Tracheal epithelial cell (primary cell): Measurements from ENCODE around the gene ANKRD39. TPM values are rescaled to one million over a fixed set of nuclear protein-coding genes. Genes with fewer than 3 reads are reported as not detected.

Experiments used
- total RNA-seq: library from RNA; depleted of rRNA; stranded (reverse); fragments of >200 nt; gene quantifications from 2 replicates; pipeline ENCODE4 v1.2.1, GENCODE V29; 2014

Gene ANKRD39, protein sequence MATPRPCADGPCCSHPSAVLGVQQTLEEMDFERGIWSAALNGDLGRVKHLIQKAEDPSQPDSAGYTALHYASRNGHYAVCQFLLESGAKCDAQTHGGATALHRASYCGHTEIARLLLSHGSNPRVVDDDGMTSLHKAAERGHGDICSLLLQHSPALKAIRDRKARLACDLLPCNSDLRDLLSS
- total RNA-seq, result 4.1 and 5.1 TPM in 2 replicates

DNA sequence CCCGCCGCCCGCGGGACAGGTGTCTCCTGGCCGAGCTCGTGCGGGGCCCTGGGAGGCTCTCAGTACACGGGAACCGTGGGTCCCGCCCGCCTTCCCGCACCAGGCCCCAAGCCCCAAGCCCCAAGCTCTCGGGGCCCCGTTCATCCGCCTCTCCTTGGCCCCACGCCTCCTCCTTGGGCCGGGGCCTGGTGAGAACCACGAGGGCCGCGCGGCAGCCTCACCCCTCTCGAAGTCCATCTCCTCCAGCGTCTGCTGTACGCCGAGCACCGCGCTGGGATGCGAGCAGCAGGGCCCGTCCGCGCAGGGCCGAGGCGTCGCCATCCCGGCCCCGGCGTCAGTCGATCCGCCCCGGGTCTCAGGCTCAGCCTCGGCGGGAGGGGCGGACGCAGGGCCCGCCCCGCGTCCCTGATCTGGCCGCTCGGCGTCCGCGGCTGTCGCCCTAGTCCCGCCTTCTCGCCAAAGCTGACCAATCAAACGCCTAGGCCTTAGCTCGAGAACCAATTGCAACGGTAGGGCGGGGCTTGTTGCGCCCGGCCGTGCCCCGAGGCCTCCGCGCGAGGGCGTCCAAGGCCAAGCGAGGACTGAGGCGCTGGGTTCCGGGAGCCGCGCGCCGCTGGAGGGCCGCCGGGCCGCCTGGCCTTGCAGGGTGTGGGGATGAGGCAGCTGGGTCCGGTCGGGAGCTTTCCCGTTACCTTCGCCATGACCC lies at the start of gene ANKRD39:
Gene ANKRD39 (minus strand): TSS at position 350 of the 706 bp plus-strand sequence. CDS start 29 bp downstream, at position 321.

DNA sequence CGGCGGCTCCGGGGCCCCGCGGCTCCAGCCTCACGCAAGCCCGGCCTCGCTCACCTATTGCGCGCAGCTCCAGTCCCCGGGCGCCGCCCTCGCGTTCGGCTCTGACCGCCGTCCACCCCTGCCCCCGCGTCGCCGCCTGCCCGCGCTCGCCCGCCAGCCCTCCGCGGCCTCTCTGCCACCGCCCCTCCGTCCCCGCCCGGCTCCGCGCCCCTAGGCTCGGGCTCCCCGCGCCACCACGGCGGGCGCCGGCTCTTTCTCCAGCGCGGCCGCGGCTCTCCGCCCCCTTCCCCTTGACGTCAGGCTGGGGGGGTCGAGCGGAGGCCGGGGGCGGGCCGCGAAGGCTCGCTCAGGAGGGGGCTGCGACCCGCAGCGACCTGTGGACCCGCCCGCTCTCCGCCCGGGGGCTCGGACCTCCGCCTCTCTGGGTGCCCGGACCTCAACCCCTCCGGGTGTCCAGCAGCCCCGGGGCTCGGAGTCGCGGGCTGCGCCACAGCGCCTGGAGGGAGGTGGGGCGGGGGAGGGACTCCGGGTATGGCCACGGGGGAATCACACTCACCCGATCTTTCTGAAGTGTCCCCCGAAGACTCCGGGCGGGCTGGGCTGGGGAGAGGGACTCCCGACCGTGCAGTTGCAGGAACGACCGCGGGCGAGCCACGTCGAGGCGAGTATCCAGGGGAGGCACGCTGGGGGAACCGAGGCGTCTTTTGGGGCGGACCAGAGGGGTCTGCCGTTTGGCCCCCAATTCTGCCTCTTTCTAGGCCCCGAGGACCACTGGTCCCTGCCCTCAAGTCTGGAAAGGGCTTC lies 12.2 kb upstream of the ANKRD39 start, which contains the start of gene SEMA4C:
Gene SEMA4C (minus strand): TSS at position 259 of the 804 bp plus-strand sequence. CDS start 2,194 bp downstream, outside the sequence.

DNA sequence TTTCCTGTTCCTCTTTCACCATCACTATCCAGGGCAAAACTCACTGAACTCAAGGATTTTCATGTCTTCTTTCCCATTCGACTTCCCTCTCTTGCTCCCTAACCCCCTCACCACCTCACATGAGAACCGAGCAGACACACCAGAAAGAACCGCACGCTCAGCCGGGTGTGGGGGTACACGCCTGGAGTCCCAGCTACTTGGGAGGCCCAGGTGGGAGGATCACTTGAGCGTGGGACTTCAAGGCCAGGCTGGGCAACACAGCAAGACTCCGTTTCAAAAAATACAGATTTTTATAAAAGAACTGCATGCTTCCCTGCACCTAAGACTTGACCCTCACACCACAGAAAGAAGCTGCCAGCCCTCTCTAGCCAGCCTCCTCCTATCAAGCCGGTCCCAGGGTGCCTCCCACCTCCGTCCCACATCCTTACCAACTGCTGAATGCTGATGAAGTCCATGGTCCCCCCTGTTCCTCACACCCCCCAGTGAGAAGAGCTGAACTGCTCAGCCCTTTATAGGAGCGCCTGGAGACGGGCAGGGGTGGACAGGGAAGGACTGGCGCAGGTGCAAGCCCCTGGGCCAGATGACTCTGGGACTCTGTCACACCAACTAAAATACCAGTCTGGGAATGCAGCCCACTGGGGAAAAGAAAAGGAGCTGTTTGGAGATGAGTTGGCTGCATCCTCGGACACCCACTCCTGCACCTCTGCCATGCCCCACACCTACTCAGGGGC lies 14.1 kb downstream of the ANKRD39 start, which contains the start of gene ANKRD23:
Gene ANKRD23 (minus strand): TSS at position 484 of the 731 bp plus-strand sequence. CDS start 29 bp downstream, at position 455.

DNA sequence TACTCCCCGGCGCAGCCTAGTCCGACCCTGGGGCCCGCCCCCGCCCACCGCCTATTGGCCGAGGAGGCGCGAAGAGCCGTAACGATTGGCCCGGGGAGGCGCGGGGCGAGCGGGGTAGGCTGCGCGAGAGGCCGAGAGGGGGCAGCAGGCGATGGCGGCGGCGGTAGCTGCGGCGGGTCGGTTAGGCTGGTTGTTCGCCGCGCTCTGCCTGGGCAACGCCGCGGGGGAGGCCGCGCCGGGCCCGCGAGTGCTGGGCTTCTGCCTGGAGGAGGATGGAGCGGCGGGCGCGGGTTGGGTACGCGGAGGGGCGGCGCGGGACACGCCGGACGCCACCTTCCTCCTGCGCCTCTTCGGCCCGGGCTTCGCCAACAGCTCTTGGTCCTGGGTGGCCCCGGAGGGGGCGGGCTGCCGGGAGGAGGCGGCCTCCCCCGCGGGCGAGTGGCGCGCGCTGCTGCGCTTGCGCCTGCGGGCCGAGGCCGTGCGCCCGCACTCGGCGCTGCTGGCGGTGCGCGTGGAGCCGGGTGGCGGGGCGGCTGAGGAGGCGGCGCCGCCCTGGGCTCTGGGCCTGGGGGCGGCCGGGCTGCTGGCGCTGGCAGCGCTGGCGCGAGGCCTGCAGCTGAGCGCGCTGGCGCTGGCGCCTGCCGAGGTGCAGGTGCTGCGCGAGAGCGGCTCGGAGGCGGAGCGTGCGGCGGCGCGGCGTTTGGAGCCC lies 41.5 kb downstream of the ANKRD39 start, which contains the start of gene CNNM3:
Gene CNNM3 (plus strand): TSS at position 142 of the 709 bp plus-strand sequence. CDS start 10 bp downstream, at position 152.

Other genes starting within 250 kb of the ANKRD39 start
- gene KANSL3, start 219.7 kb downstream of the ANKRD39 start, total RNA-seq, result 16.1 and 23.9 TPM in 2 replicates
- under 0.01 TPM in 2 replicates for gene FER1L5, start 215.3 kb downstream of the ANKRD39 start, total RNA-seq
- 14.3 and 17.4 TPM in 2 replicates for gene LMAN2L, start 118.0 kb downstream of the ANKRD39 start, total RNA-seq
- 3.1 and 4.3 TPM in 2 replicates for gene CNNM4, start 97.1 kb downstream of the ANKRD39 start, total RNA-seq
- gene CNNM3, start 41.7 kb downstream of the ANKRD39 start, total RNA-seq, result 4.3 and 7.2 TPM in 2 replicates
- 0.48 and 2.1 TPM in 2 replicates for gene ANKRD23, start 14.0 kb downstream of the ANKRD39 start, total RNA-seq
- gene SEMA4C, start 12.1 kb upstream of the ANKRD39 start, total RNA-seq, result 9.6 and 17.8 TPM in 2 replicates
- not detected in 2 replicates for gene FAM178B, start 128.6 kb upstream of the ANKRD39 start, total RNA-seq
- gene FAHD2B, start 236.9 kb upstream of the ANKRD39 start, total RNA-seq, result 7.5 and 11.3 TPM in 2 replicates